Measurements from ENCODE around the gene METTL17. TPM values are rescaled to one million over a fixed set of nuclear protein-coding genes. Genes with fewer than 3 reads are reported as not detected.

METTL17 gene
- total RNA-seq, 1 donor from 2014 or later, result 81.5 TPM

DNA sequence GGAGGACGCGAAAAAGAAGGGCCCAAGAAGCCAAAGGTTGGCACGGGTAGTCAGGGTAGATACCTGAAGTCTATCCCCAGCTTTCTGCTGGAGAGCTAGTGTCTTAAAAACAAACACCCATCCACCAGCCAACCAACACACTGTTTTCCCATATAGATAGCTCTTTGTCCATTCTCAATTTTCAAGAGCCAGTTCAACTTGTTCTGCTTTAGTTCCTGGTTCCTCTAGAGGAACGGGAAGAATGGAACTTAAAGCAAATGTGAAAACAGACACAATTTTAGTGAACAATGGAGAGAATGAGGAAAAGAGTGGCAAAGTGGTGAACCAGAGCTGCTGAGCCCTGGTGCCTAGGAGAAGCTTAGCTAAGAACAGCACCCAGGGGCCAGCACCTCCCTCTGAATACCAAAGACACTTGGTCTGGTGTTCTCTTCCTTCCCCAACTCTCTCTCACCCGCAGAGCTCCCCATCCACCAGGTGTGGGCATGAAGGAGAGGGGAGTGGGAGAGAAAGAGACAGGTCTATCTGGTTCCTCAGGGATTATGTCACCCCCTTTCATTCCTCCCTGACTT is 31.3 kb downstream of the METTL17 start:
- Mint-ChIP-seq H3K27ac (ENCODE audit: unreplicated experiment) (no peak overlapping the region), H3K4me3 (ENCODE audit: unreplicated experiment) (no peak overlapping the region)

DNA sequence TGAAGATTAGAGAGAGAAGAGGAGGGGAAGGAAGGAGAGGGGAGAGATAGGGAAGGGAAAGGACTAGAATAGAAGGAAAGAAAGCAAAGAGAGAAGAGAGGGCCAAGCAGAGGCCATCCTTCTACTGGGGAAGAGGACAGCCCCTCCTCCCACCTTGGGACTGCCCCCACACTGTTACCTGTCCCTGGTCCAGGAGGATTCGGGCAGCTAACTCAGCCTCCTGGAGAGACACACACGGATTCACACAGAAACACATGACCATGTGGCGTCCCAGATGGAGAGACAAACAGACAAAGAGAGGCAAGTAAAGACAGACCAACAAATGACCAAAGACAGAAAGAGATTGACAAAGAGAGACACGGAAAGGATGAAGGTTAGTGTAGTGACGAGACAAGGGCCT is 32.9 kb downstream of the METTL17 start:
- no peak for DNase-seq

More for the DNA sequence above, 31.3 kb downstream of the METTL17 start:
- no peak for TF ChIP-seq CTCF (IDR thresholded peaks at IDR 0.05; ENCODE audit: partially characterized antibody, unreplicated experiment)
- DNase-seq, result no peak
- Mint-ChIP-seq H3K4me1 (ENCODE audit: low read depth, unreplicated experiment) (peaks cover 4% of the 10 kb centered on the region), H3K9me3 (ENCODE audit: unreplicated experiment) (peaks cover 8% of the 10 kb centered on the region), H3K27me3 (ENCODE audit: unreplicated experiment) (peaks cover 4% of the 10 kb centered on the region), H3K36me3 (ENCODE audit: unreplicated experiment) (peaks cover 4% of the 10 kb centered on the region)

DNA sequence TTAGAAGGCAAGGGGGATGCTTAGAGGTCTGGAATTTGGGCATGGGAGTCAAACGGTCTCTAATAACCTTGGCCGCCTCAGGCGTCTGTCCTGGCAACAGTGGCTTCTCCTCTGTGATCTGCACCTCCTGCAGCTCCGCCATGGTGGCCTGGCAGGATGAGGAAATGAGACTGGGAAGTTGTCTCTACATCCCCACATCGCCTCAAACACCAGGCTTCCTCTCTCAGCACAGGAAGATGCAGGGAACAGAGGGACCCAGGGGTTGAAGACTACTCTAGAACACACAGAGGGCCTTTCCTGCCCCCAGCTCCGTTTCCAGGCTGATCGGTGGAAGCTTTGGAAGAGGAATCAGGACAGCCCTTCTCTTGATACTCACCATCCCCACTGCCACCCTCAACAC is 33.4 kb downstream of the METTL17 start:
- H3K9me3 Mint-ChIP-seq (ENCODE audit: unreplicated experiment), result peaks cover 7% of the 10 kb centered on the region
- DNase-seq, result no peak
- peak overlapping the region; percentile 27 for H3K4me3 Mint-ChIP-seq (ENCODE audit: unreplicated experiment)
- no peak overlapping the region for H3K27ac Mint-ChIP-seq (ENCODE audit: unreplicated experiment)
- H3K27me3 Mint-ChIP-seq (ENCODE audit: unreplicated experiment), result peaks cover 5% of the 10 kb centered on the region
- H3K36me3 Mint-ChIP-seq (ENCODE audit: unreplicated experiment), result peaks cover 4% of the 10 kb centered on the region
- no peak for TF ChIP-seq CTCF (IDR thresholded peaks at IDR 0.05; ENCODE audit: partially characterized antibody, unreplicated experiment)
- H3K4me1 Mint-ChIP-seq (ENCODE audit: low read depth, unreplicated experiment), result peaks cover 4% of the 10 kb centered on the region

More for the DNA sequence above, 32.9 kb downstream of the METTL17 start:
- peak overlapping the region; percentile 27 for H3K4me3 Mint-ChIP-seq (ENCODE audit: unreplicated experiment)
- no peak for TF ChIP-seq CTCF (IDR thresholded peaks at IDR 0.05; ENCODE audit: partially characterized antibody, unreplicated experiment)
- peaks cover 5% of the 10 kb centered on the region for H3K27me3 Mint-ChIP-seq (ENCODE audit: unreplicated experiment)
- H3K27ac Mint-ChIP-seq (ENCODE audit: unreplicated experiment), result no peak overlapping the region
- H3K4me1 Mint-ChIP-seq (ENCODE audit: low read depth, unreplicated experiment), result peaks cover 4% of the 10 kb centered on the region
- H3K36me3 Mint-ChIP-seq (ENCODE audit: unreplicated experiment), result peaks cover 4% of the 10 kb centered on the region
- H3K9me3 Mint-ChIP-seq (ENCODE audit: unreplicated experiment), result peaks cover 7% of the 10 kb centered on the region

- DNase-seq, result peak; percentile 24
Measured at GRCh38 chr14:21023817-21024584, 34.2 kb downstream of the METTL17 start.

More at GRCh38 chr14:21023817-21024584, 34.2 kb downstream of the METTL17 start:
- Mint-ChIP-seq H3K27ac (ENCODE audit: unreplicated experiment) (no peak overlapping the region), H3K27me3 (ENCODE audit: unreplicated experiment) (peaks cover 5% of the 10 kb centered on the region), H3K9me3 (ENCODE audit: unreplicated experiment) (peaks cover 7% of the 10 kb centered on the region), H3K4me3 (ENCODE audit: unreplicated experiment) (peak overlapping the region; percentile 81), H3K4me1 (ENCODE audit: low read depth, unreplicated experiment) (peaks cover 4% of the 10 kb centered on the region), H3K36me3 (ENCODE audit: unreplicated experiment) (peaks cover 4% of the 10 kb centered on the region)
- TF ChIP-seq CTCF (IDR thresholded peaks at IDR 0.05; ENCODE audit: partially characterized antibody, unreplicated experiment), result no peak
